Fibroblast of mammary gland (primary cell): ENCODE data around the gene BCL2.
"Not testable (repeated sequence)": the region's sequence is repeated elsewhere in the genome, so short reads cannot be mapped to it uniquely, and the experiment has no call there.

ENCODE experiments used
- DNase-seq: peaks from one replicate; pipeline ENCODE4 v3.0.0-alpha.2; 2010; ENCODE audit warnings: low read depth
- H3K4me3 ChIP-seq: 2 replicates; pipeline ENCODE4 v1.5.1; 2011; ENCODE audit warnings: low read depth, mild to moderate bottlenecking, low read length, moderate library complexity; ENCODE audit not compliant: control insufficient read depth
- TF ChIP-seq, protein P1 (sequence below): conservative IDR thresholded peaks from 2 replicates; pipeline ENCODE4 v1.5.1; 2011; ENCODE audit warnings: low read depth, low read length, inconsistent platforms; ENCODE audit not compliant: control insufficient read depth, insufficient read depth

The BCL2 gene

DNA sequence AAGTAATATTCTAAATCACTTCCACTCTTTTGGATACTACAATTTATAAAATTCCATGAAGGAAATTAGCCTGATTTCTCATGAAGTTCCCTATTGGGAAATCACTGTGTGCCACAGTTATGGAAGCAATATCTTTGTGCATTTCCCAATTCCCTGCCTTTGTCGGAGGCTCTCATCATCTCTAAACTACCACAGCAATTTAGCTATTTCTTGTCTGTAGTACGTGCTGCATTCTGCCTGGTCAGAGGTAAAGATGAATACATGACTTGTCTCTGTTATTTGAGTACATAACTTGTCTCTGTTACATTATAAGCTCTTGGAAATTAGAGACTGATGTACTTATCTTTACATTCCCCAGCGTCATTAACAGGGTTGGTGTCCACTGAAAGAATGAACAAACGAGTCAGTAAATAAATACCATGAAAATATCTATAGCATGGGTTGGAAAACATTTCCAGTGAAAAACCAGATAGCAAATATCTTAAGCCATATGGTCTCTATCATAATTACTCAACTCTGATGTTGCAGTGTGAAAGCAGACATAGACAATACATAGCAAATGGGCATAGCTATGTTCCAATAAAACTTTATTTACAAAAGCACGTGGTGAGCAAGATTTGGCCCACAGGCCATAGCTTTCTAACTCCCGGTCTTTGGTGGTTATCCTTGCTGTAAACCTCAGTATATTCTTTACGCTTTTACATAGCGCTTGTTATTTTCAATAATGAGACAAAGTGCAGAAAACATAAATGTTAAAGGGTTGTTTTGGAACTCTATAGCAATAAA is 78.8 kb downstream of the BCL2 start:
- TF ChIP-seq, protein P1, sequence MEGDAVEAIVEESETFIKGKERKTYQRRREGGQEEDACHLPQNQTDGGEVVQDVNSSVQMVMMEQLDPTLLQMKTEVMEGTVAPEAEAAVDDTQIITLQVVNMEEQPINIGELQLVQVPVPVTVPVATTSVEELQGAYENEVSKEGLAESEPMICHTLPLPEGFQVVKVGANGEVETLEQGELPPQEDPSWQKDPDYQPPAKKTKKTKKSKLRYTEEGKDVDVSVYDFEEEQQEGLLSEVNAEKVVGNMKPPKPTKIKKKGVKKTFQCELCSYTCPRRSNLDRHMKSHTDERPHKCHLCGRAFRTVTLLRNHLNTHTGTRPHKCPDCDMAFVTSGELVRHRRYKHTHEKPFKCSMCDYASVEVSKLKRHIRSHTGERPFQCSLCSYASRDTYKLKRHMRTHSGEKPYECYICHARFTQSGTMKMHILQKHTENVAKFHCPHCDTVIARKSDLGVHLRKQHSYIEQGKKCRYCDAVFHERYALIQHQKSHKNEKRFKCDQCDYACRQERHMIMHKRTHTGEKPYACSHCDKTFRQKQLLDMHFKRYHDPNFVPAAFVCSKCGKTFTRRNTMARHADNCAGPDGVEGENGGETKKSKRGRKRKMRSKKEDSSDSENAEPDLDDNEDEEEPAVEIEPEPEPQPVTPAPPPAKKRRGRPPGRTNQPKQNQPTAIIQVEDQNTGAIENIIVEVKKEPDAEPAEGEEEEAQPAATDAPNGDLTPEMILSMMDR: no peak
- DNase-seq: peak; percentile 15
- no peak overlapping the region for H3K4me3 ChIP-seq

DNA sequence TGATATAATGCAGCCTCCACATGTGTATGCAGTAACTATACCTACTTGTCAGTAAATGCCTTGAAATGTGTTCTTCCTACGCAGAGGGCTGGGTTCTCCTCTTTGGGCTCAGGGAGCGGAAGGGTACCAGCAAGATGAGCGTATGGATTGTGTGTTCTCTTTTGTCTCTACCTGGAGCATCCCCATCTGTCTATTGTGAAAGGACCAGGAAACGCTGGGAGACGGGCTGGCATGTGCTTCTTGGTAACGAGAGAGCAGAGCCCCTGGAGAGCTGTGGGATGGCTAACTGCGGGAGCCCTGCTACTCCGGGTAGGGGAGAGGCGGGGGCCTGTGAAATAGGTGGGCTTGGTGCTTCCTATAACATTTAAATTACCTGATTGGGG is 80.9 kb downstream of the BCL2 start:
- H3K4me3 ChIP-seq: no peak overlapping the region
- TF ChIP-seq, protein P1: no peak

DNA sequence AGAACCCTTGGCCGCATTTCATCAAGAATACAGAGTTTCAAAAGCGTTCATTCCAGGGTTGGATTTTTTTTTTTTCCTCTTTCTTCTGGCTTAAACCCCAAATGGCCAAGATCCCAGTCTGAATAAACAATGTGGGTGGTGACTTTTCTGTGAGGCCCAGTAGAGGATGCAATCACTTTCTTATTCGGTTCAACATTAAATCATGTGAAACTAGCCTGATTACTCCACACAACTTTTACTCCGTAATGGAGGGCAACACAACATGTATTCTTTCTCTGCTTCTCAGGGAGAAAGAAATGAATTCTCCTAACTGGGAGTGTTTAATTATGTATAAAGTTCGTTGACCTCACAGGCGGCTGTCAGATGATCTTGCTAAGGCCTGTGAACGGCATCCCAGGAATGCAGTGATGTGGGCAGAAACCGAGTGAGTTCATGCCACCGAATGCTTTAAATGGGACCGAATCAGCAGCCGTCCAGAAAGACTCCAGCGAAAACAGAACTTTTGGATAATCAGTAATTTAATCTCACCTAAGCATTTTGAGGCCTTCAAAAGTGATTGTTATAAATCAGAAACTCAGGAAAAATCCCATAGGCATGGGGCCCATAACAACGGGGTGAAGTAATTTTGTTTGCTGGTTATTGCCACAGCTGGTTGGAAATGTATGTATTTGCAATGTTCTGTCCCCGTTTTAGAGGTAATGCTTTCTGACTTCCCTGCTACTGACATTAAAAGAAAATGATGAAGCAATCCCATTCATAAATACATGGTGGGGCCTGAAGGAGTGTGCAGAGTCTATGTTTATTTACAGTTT is 81.5 kb downstream of the BCL2 start:
- H3K4me3 ChIP-seq: no peak overlapping the region
- TF ChIP-seq, protein P1: no peak
- DNase-seq: peak; percentile 90

More for the DNA sequence above, 80.9 kb downstream of the BCL2 start:
- DNase-seq: no peak

DNA sequence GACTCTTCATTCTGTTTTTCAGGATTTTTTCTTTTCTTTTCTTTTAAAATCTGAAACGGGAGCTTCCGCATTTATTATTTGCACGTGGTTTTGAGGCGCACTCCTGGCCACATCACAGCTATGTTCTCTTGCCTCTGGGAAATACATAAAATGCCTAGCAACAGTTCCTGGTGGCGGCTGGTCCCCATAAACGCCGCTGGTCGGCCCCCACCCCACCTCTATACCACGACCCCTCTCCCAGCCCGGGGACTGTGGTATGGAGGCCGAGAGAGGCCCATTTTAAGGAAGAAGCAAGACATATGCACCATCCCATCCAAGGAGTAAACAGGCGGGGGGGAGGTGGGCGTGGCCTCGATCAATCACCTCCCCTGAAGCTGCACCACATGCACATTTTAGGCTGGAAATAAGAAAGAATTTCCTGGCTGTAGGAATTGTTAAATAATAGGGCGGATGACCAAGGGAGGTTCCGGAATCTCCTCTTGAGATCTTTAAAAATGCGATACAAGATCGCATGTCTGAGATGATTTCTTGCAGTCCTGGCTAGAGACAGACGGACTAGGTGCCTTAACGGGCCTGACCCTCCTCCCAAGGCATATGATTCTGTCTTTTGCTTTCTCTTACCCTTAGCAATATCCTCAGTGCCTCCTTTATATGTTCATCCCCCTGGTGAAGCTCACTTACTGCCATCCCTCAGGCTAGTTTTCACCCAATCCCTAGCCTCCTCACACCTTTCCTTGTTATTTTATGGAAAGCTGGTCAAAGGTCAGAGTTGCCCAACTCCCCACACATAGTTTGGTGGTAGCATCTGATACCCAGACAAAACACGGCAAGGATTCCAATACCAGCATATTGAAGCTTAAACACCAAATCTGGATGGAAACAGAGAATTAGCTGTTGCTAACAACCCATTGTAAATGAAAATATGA is 82.4 kb downstream of the BCL2 start:
- peak overlapping the region; percentile 6 for H3K4me3 ChIP-seq
- TF ChIP-seq, protein P1: no peak
- peak; percentile 63 for DNase-seq

DNA sequence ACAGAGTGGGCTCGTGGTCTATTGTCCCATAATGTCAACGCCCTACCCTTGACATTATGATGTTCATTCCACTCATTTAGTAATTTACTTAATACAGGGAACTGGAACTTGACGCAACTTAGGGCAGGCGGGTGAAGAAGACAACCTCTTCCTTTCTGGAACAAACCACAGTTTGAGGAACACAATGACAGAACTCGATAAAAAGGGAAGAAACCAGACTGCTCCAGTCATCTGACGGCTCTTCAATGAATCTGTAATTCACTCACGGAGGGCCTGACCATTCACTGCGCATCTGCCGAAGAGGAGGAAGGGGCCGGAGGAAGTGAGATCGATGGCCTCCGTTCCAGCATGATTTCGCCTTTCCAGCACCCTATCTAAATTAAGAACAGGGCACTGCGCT is 83.2 kb downstream of the BCL2 start:
- H3K4me3 ChIP-seq: no peak overlapping the region
- TF ChIP-seq, protein P1: no peak
- DNase-seq: no peak

DNA sequence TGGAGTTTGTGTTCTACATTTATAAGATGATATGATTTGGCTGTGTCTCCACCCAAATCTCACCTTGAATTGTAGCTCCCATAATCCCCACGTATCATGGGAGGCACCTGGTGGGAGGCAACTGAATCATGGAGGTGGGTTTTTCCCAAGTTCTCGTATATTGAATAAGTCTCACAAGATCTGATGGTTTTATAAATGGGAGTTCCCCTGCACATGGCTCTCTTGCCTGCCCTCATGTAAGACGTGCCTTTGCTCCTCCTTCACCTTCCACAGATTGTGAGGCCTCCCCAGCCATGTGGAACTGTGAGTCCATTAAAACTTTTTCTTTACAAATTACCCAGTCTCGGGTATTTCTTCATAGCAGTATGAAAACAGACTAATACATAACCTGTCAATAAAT is 83.6 kb downstream of the BCL2 start:
- H3K4me3 ChIP-seq, DNase-seq: not testable (repeated sequence)
